B cell (primary cell): ENCODE data around the gene MTO1. TPM values are rescaled to one million over a fixed set of nuclear protein-coding genes. Genes with fewer than 3 reads are reported as not detected.
"Not testable (repeated sequence)": the region's sequence is repeated elsewhere in the genome, so short reads cannot be mapped to it uniquely, and the experiment has no call there.

Source experiments
- ATAC-seq: fragments of 200-7000 bp; cut with Tn5 transposase; one replicate; pipeline ENCODE4 v1.10.0; 2021; ENCODE audit warnings: low read depth, mild to moderate bottlenecking, moderate number of reproducible peaks, moderate library complexity
- CTCF ChIA-PET: fragments of 350-600 bp; sonication (Branson Sonifier 250); formaldehyde crosslinking; loops from one replicate; lab custom pipeline; 2021; ENCODE audit warnings: antibody characterized with exemption, inconsistent platforms; lab: Charles Lee
- POLR2A ChIA-PET: fragments of 350-600 bp; sonication (Branson Sonifier 250); formaldehyde crosslinking; loops from one replicate; lab custom pipeline; 2021; ENCODE audit warnings: antibody characterized with exemption; lab: Charles Lee
- DNase-seq: peaks from one replicate; pipeline ENCODE4 v3.0.0; 2013
- H2AFZ ChIP-seq: 2 replicates; pipeline ENCODE4 v1.6.1; 2012; ENCODE audit warnings: mild to moderate bottlenecking, low read depth, low read length; ENCODE audit not compliant: insufficient read depth, poor library complexity, severe bottlenecking
- H3K27ac ChIP-seq, 2 donors: 1 replicate in 1 of 2; 2 replicates in 1 of 2; pipeline ENCODE4 v1.5.1; 2012 to 2013; ENCODE audit warnings: low read length in 2 of 2, mild to moderate bottlenecking in 2 of 2, moderate library complexity in 1 of 2
- H3K27me3 ChIP-seq, 4 experiments: fragments of 200-600 bp in 1 of 4; sonication (generic) in 1 of 4; replicated peaks in 1 of 4; 1 replicate in 2 of 4; 2 replicates in 2 of 4; pipeline versions ENCODE4 v1.6.1 to v1.7.0; 2013 to 2016; ENCODE audit warnings: low read length in 3 of 4, mild to moderate bottlenecking in 2 of 4, mixed read lengths in 1 of 4, moderate library complexity in 1 of 4; ENCODE audit not compliant: insufficient read depth in 4 of 4, control insufficient read depth in 3 of 4; ENCODE audit errors: control extremely low read depth in 1 of 4
- H3K36me3 ChIP-seq, 2 experiments: replicated peaks in 1 of 2; 1 replicate in 1 of 2; 2 replicates in 1 of 2; pipeline versions ENCODE4 v1.6.1 to v1.7.1; 2013; ENCODE audit warnings: low read length in 1 of 2; ENCODE audit not compliant: insufficient read depth in 2 of 2, control insufficient read depth in 1 of 2; ENCODE audit errors: control extremely low read depth in 1 of 2, extremely low read depth in 1 of 2
- H3K4me1 ChIP-seq, 2 donors: fragments of 200-600 bp in 1 of 2; sonication (generic) in 1 of 2; 1 replicate in 1 of 2; 2 replicates in 1 of 2; pipeline versions ENCODE4 v1.5.1 to v1.6.1; 2013 to 2017; ENCODE audit warnings: low read length in 2 of 2; ENCODE audit not compliant: control insufficient read depth in 2 of 2, insufficient read depth in 2 of 2
- H3K4me2 ChIP-seq: replicated peaks from 2 replicates; pipeline ENCODE3; 2012; ENCODE audit warnings: mild to moderate bottlenecking, low read depth, low read length; ENCODE audit not compliant: poor library complexity, severe bottlenecking
- H3K4me3 ChIP-seq, 5 experiments: fragments of 200-600 bp in 1 of 5; sonication (generic) in 1 of 5; 1 replicate in 3 of 5; 2 replicates in 2 of 5; pipeline versions ENCODE4 v1.5.1 to v1.7.0; 2011 to 2016; ENCODE audit warnings: low read length in 4 of 5, mild to moderate bottlenecking in 4 of 5, low read depth in 2 of 5, control low read depth in 1 of 5, moderate library complexity in 1 of 5; ENCODE audit not compliant: insufficient read depth in 1 of 5; ENCODE audit errors: control extremely low read depth in 1 of 5, extremely low read depth in 1 of 5
- H3K79me2 ChIP-seq: fragments of 200-600 bp; sonication (generic); one replicate; pipeline ENCODE4 v1.6.0; 2016; ENCODE audit warnings: low read length; ENCODE audit not compliant: control insufficient read depth, insufficient read depth
- H3K9ac ChIP-seq: fragments of 200-600 bp; sonication (generic); 2 replicates; pipeline ENCODE4 v1.6.1; 2017; ENCODE audit warnings: mild to moderate bottlenecking, low read length, moderate library complexity
- H3K9me3 ChIP-seq, 3 donors: one replicate each; pipeline versions ENCODE4 v1.6.1 to v1.7.1; 2013; ENCODE audit warnings: low read length in 2 of 3; ENCODE audit not compliant: control insufficient read depth in 2 of 3, insufficient read depth in 1 of 3; ENCODE audit errors: control extremely low read depth in 1 of 3
- H4K20me1 ChIP-seq: 2 replicates; pipeline ENCODE4 v1.6.0; 2012; ENCODE audit warnings: mild to moderate bottlenecking, low read length; ENCODE audit not compliant: insufficient read depth, control insufficient read depth, poor library complexity, severe bottlenecking
- H3K27ac Mint-ChIP-seq: one replicate; pipeline ENCODE4 v1.8.0; 2021; ENCODE audit warnings: mixed read lengths
- H3K27me3 Mint-ChIP-seq: one replicate; pipeline ENCODE4 v1.8.0; 2021; ENCODE audit warnings: mixed read lengths
- H3K4me1 Mint-ChIP-seq: one replicate; pipeline ENCODE4 v1.8.0; 2021; ENCODE audit warnings: mixed read lengths
- H3K4me3 Mint-ChIP-seq: one replicate; pipeline ENCODE4 v1.8.0; 2021; ENCODE audit warnings: mixed read lengths
- H3K9me3 Mint-ChIP-seq: one replicate; pipeline ENCODE4 v1.8.0; 2022; ENCODE audit warnings: mixed read lengths; ENCODE audit not compliant: insufficient read depth
- EZH2 ChIP-seq: IDR thresholded peaks from 2 replicates; pipeline ENCODE4 v1.6.1; 2012; ENCODE audit warnings: borderline replicate concordance, low read depth, mild to moderate bottlenecking, moderate library complexity, low read length; ENCODE audit not compliant: insufficient read depth, poor library complexity, severe bottlenecking
- WGBS: methylation state at CpG from one replicate; pipeline ENCODE4 v1.1.5; 2013; ENCODE audit warnings: missing lambda C conversion rate; ENCODE audit not compliant: insufficient coverage; 5-methylcytosine and 5-hydroxymethylcytosine counted together
- intact Hi-C: fragments of 100-400 bp; cut with micrococcal nuclease; formaldehyde crosslinking; loops from one replicate; pipeline ENCODE4 v1.10.0; 2022
- polyA plus RNA-seq: library from polyadenylated mRNA; depleted of rRNA; stranded (reverse); fragments of >200 nt; gene quantifications from 2 replicates; pipeline ENCODE4 v1.2.3, GENCODE V29; 2012
- total RNA-seq, 2 donors: library from RNA; stranded (reverse); fragments of 120-200 nt in 1 of 2; gene quantifications; 1 replicate in 1 of 2; 2 replicates in 1 of 2; pipeline versions ENCODE4 v1.2.3 to v1.2.4, GENCODE V29; 2013 to 2022
- TF ChIP-seq, protein P1 (sequence below): fragments of 200-600 bp; IDR thresholded peaks from one replicate; pipeline ENCODE4 v1.8.0; 2022; ENCODE audit warnings: antibody characterized with exemption, mild to moderate bottlenecking

The MTO1 gene
- total and polyA plus RNA-seq, 2 donors (not counting 1 experiment from before 2014, with no cell fraction given) = 52.1 to 84.4 TPM

DNA sequence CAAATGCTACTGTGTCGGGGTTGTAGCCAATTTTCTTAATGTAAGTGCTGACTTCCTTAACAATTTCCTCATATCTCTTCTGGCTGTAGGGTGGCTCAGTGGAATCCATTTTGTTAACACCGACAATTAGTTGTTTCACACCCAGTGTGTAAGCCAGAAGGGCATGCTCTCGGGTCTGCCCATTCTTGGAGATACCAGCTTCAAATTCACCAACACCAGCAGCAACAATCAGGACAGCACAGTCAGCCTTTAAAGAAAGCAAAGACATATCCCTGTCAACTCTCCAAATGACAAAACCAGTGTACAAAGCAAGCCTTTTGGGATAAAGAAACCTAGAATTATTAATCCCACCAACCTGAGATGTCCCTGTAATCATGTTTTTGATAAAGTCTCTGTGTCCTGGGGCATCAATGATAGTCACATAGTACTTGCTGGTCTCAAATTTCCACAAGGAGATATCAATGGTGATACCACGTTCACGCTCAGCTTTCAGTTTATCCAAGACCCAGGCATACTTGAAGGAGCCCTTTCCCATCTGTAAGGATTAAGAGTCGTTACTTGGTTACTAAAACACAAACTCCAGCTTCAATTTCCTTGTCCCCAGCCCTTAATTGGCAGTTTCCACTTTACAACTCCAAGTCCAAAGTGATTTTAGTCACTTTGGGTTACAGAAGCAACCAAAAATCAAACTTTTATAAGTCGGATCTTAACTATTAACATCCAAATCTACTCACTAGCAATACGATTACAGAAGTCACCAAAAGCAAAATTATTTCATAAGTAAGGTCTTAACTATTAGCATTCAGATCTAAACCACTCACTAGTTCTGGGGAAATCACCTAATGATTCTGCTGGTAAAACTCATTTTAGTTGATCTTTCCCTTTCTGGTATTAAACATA is 57.7 kb downstream of the MTO1 start:
- ATAC-seq, H3K9me3 ChIP-seq, H3K27me3 ChIP-seq, H2AFZ ChIP-seq, H3K9me3 Mint-ChIP-seq, intact Hi-C loops, H3K27me3 Mint-ChIP-seq: not testable (repeated sequence)
- peak overlapping the region; percentile 100 for H3K9ac ChIP-seq
- peaks cover 64 to 79% of the 10 kb centered on the region in 2 donors for H3K4me1 ChIP-seq
- H4K20me1 ChIP-seq = peaks cover 56% of the 10 kb centered on the region
- H3K4me2 ChIP-seq = peak overlapping the region; percentile 84
- Mint-ChIP-seq H3K27ac (peak overlapping the region; percentile 95), H3K4me1 (peaks cover 77% of the 10 kb centered on the region), H3K4me3 (peak overlapping the region; percentile 97)
- H3K4me3 ChIP-seq = peak overlapping the region; percentile 87 to 100 (median 98)
- H3K27ac ChIP-seq = peak overlapping the region; percentile 98 to 99
- POLR2A ChIA-PET = interaction anchor here (0.7 to 5.4 kb wide), 5 partner anchors 58 to 135 kb away, joined by 3 to 49 read pairs (median 29); partner anchors contain the start of genes CGAS, MTO1 and SLC17A5
- peaks cover 41% of the 10 kb centered on the region for H3K79me2 ChIP-seq
- DNase-seq = peak; percentile 48
- WGBS = 0% methylated on average over 3 of the region's 8 CpGs
- peaks cover 16 to 52% of the 10 kb centered on the region in 2 experiments for H3K36me3 ChIP-seq
- CTCF ChIA-PET = interaction anchor here (0.8 to 11.4 kb wide), 6 partner anchors 19 to 157 kb away, joined by 3 to 261 read pairs (median 4); partner anchors contain the start of genes MTO1 and SLC17A5

DNA sequence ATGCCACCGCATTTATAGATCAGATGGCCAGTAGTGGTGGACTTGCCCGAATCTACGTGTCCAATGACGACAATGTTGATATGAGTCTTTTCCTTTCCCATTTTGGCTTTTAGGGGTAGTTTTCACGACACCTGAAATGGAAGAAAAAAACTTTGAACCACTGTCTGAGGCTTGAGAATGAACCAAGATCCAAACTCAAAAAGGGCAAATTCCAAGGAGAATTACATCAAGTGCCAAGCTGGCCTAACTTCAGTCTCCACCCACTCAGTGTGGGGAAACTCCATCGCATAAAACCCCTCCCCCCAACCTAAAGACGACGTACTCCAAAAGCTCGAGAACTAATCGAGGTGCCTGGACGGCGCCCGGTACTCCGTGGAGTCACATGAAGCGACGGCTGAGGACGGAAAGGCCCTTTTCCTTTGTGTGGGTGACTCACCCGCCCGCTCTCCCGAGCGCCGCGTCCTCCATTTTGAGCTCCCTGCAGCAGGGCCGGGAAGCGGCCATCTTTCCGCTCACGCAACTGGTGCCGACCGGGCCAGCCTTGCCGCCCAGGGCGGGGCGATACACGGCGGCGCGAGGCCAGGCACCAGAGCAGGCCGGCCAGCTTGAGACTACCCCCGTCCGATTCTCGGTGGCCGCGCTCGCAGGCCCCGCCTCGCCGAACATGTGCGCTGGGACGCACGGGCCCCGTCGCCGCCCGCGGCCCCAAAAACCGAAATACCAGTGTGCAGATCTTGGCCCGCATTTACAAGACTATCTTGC is 58.6 kb downstream of the MTO1 start:
- ATAC-seq = peak; percentile 8
- no peak for TF ChIP-seq EZH2
- TF ChIP-seq, protein P1, sequence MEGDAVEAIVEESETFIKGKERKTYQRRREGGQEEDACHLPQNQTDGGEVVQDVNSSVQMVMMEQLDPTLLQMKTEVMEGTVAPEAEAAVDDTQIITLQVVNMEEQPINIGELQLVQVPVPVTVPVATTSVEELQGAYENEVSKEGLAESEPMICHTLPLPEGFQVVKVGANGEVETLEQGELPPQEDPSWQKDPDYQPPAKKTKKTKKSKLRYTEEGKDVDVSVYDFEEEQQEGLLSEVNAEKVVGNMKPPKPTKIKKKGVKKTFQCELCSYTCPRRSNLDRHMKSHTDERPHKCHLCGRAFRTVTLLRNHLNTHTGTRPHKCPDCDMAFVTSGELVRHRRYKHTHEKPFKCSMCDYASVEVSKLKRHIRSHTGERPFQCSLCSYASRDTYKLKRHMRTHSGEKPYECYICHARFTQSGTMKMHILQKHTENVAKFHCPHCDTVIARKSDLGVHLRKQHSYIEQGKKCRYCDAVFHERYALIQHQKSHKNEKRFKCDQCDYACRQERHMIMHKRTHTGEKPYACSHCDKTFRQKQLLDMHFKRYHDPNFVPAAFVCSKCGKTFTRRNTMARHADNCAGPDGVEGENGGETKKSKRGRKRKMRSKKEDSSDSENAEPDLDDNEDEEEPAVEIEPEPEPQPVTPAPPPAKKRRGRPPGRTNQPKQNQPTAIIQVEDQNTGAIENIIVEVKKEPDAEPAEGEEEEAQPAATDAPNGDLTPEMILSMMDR = no peak
- H3K27ac ChIP-seq = peak overlapping the region; percentile 98 to 99
- no peak overlapping the region for H2AFZ ChIP-seq
- H3K36me3 ChIP-seq = peaks cover 16 to 44% of the 10 kb centered on the region in 2 experiments
- under 1% methylated on average over 52 of the region's 56 CpGs for WGBS
- peak overlapping the region; percentile 100 for H3K9ac ChIP-seq
- ChIA-PET POLR2A (interaction anchor here (0.7 to 5.4 kb wide), 12 partner anchors 18 to 134 kb away, joined by 3 to 49 read pairs (median 4); partner anchors contain the start of genes CGAS, MTO1 and SLC17A5), CTCF (interaction anchor here (0.8 to 3.5 kb wide), 8 partner anchors 24 to 156 kb away, joined by 3 to 42 read pairs (median 4); partner anchors contain the start of genes MTO1 and SLC17A5)
- Mint-ChIP-seq H3K4me3 (peak overlapping the region; percentile 97), H3K27me3 (no peaks in the 10 kb centered on the region), H3K4me1 (peaks cover 73% of the 10 kb centered on the region), H3K27ac (peak overlapping the region; percentile 95), H3K9me3 (no peaks in the 10 kb centered on the region)
- peak; percentile 88 for DNase-seq
- H3K4me3 ChIP-seq = peak overlapping the region; percentile 87 to 100 (median 98)
- peaks cover 41% of the 10 kb centered on the region for H3K79me2 ChIP-seq
- intact Hi-C loops = loop anchor here (1.0 to 5.0 kb wide), 2 partner anchors 90 to 898 kb away; partner anchors contain the start of gene KCNQ5
- H4K20me1 ChIP-seq = peaks cover 47% of the 10 kb centered on the region
- peaks cover 0 to 4% (median 0%) of the 10 kb centered on the region in 3 donors for H3K9me3 ChIP-seq
- no peaks in the 10 kb centered on the region for H3K27me3 ChIP-seq
- H3K4me1 ChIP-seq = peaks cover 60 to 74% of the 10 kb centered on the region in 2 donors
- peak overlapping the region; percentile 84 for H3K4me2 ChIP-seq
